NT2/D1 (cell line): Measurements from ENCODE around the gene FBLIM1.

Source experiments
- DNase-seq: peaks from one replicate; pipeline ENCODE4 v3.0.0-alpha.2; 2011; ENCODE audit warnings: low read depth, low spot score
- H3K27me3 ChIP-seq: 2 replicates; pipeline ENCODE4 v1.6.0; 2011; ENCODE audit warnings: mild to moderate bottlenecking; ENCODE audit not compliant: insufficient read length, insufficient read depth
- H3K36me3 ChIP-seq: 2 replicates; pipeline ENCODE4 v1.6.1; 2011; ENCODE audit warnings: mild to moderate bottlenecking, low read length, mixed read lengths; ENCODE audit not compliant: insufficient read depth, insufficient read length
- H3K4me1 ChIP-seq: 2 replicates; pipeline ENCODE4 v1.5.1; 2011; ENCODE audit not compliant: insufficient read depth, insufficient read length
- H3K4me3 ChIP-seq: 2 replicates; pipeline ENCODE4 v1.5.1; 2011; ENCODE audit warnings: low read depth; ENCODE audit not compliant: insufficient read length
- H3K9ac ChIP-seq: 2 replicates; pipeline ENCODE4 v1.6.0; 2011; ENCODE audit warnings: low read depth; ENCODE audit not compliant: insufficient read length
- H3K9me3 ChIP-seq: 2 replicates; pipeline ENCODE4 v1.5.1; 2011; ENCODE audit warnings: mild to moderate bottlenecking, low read length; ENCODE audit not compliant: insufficient read depth
- SUZ12 ChIP-seq: IDR thresholded peaks from 2 replicates; pipeline ENCODE4 v1.6.1; 2011; ENCODE audit not compliant: insufficient read length, insufficient read depth; ENCODE audit errors: extremely low read depth
- YY1 ChIP-seq: IDR thresholded peaks from 2 replicates; pipeline ENCODE4 v1.6.1; 2011; ENCODE audit not compliant: insufficient read length, insufficient read depth
- ZNF274 ChIP-seq: IDR thresholded peaks from 2 replicates; pipeline ENCODE4 v1.6.1; 2011; ENCODE audit warnings: mild to moderate bottlenecking, low read depth, low read length

FBLIM1 gene

DNA sequence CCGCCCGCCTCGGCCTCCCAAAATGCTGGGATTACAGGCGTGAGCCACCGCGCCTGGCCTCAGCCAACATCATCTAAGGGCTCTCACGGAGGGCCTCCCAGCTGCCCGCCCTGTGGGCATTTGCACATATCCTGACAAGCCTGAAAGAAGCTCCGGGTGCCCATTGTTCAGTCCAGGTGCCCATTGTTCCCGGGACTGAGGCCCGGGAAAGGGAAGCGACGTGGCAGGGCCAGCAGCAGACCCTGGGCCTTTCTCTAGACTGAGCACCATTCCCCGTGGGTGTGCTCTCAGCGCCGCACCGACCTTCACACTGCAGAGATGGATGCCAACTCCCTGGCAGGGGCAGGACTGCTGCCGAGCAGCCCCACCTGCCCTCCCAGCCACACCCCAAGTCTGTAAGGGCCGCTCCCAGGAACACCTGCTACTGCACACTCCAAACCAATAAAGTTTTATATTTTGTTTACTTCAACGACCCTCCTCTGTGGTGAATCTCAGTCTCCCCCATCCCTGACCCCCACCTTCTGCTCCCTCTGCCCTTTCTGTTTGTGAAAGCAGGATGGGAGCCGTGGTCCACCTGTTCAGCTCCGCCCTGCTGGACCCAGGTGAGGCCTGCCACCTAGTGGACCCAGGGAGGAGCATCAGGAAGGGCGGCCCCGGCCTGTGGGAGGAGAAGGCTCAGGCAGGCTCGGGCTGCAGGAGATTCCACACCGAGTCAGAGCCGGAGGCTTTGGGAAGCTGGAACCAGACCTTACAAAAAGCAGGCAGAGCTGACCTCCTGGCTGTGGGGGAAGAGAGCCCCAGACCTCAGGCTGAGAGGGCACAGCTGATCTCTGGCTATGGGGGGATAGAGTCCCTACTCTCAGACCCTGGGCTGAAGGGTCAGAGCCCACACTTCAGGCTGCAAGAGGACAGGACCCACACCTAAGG is 17.4 kb upstream of the FBLIM1 start:
- Histone ChIP-seq H3K27me3 (no peaks in the 10 kb centered on the region), H3K4me3 (no peak overlapping the region), H3K4me1 (peaks cover 20% of the 10 kb centered on the region), H3K9ac (peak overlapping the region; percentile 57), H3K9me3 (no peaks in the 10 kb centered on the region), H3K36me3 (peaks cover 5% of the 10 kb centered on the region)
- TF ChIP-seq ZNF274: no peak
- no peak for TF ChIP-seq YY1
- TF ChIP-seq SUZ12: no peak
- DNase-seq: peak; percentile 60

DNA sequence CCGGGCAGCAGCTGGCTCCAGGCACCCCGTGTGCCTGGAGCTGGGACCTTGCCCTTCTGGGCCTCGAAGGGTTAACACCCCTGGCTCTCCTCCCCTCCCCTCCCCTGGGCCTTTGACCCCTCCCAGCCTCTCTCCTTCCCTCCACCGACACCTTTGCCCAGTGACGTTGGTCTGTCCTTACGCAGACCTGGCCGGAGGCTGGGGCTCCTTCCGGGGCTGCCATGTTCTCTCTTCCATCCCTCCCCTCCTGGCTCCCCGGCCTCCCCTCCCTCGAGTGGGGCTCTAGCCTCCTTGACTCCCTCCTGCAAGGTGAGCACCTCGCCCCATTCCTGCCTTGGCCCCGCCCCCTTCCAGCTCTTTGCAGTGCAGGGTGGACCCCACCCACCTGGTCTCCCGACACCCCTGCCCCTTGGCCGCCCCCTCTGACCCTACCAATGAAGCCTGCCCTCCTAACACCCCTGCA is 16.2 kb upstream of the FBLIM1 start, which contains the start of gene TMEM82:
Gene TMEM82, plus strand, starts transcription at position 161 of the 463 bp plus-strand sequence. Its CDS starts 61 bp downstream, at position 222.
- DNase-seq: no peak
- peaks cover 20% of the 10 kb centered on the region for H3K4me1 ChIP-seq
- TF ChIP-seq SUZ12 (no peak), ZNF274 (no peak), YY1 (no peak)
- peak within 1 kb of the TSS; percentile 12 for H3K4me3 ChIP-seq
- peaks cover 5% of the 10 kb centered on the region for H3K36me3 ChIP-seq
- no peaks in the 10 kb centered on the region for H3K27me3 ChIP-seq
- H3K9me3 ChIP-seq: no peaks in the 10 kb centered on the region
- H3K9ac ChIP-seq: peak within 1 kb of the TSS; percentile 57

DNA sequence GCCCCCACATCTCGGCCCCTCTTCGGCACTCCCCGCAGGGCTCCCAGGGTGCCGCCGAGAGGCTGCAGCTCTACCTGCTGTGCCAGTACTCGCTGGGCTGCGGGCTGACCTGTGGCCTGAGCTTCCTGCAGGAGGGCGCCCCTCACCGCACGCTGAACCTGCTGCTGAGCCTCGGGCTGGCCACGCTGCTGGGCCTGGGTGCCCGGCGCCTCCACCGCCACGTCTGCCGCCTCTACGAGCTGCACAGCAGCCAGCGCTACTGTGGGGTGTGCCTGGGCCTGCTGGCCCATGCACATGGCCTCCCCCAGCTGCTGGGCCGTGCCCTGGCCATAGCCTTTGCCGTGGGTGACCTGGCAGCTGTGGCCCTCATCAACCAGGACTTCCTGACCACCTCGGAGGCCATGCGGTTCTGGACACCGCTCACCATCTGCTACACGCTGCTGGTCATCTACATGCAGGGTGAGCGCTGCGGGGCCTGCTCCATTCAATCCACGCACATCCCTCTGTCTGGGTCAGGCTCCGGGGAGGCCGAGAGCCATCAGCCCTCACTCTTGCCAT is 14.4 kb upstream of the FBLIM1 start:
- DNase-seq: no peak
- Histone ChIP-seq H3K27me3 (no peaks in the 10 kb centered on the region), H3K36me3 (peaks cover 2% of the 10 kb centered on the region), H3K4me3 (no peak overlapping the region), H3K9ac (no peak overlapping the region), H3K4me1 (peaks cover 17% of the 10 kb centered on the region), H3K9me3 (no peaks in the 10 kb centered on the region)
- TF ChIP-seq ZNF274 (no peak), SUZ12 (no peak), YY1 (no peak)

DNA sequence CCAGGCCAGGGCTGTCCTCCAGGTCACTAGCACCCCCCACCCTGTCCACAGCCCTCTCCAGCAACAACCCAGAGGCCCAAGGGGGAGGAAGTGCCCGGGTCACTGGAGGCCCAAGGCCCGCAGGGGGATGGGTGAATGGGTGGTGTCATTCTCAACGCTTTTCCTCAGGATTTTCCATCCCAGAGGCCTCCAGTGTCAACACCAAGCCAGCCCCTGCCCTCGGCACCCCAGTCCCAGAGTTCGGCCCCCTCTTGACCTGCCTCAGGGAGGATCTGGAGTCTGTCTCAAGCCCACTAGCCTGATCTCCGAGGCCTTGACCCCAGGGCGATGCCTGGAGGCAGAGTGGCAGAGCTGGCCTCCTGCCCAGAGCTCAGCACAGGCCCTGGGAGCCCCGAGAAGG is 11.2 kb upstream of the FBLIM1 start:
- Histone ChIP-seq H3K9ac (no peak overlapping the region), H3K4me3 (no peak overlapping the region), H3K9me3 (no peaks in the 10 kb centered on the region), H3K36me3 (no peaks in the 10 kb centered on the region), H3K4me1 (peaks cover 16% of the 10 kb centered on the region), H3K27me3 (no peaks in the 10 kb centered on the region)
- TF ChIP-seq SUZ12 (no peak), ZNF274 (no peak), YY1 (no peak)
- DNase-seq: no peak

DNA sequence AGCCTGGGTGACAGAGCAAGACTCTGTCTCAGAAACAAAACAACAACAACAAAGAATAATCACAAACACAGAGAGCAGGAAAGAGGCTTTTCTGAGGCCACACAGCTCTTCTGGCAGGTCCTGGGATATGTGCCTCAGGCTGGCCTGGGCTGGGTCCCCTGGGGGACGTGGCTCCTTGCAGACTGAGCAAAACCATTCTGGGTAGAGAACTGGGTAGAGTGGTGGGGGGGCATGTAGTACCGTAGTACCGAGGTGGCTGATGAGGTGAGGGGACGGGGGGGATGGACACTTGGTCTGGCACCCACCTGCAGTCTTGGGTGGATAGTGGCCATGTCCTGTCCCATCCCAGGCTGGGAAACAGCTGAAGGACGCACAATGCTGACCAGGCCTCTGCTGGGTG is 10.3 kb upstream of the FBLIM1 start:
- Histone ChIP-seq H3K36me3 (no peaks in the 10 kb centered on the region), H3K4me3 (no peak overlapping the region), H3K4me1 (peaks cover 11% of the 10 kb centered on the region), H3K9me3 (no peaks in the 10 kb centered on the region), H3K27me3 (no peaks in the 10 kb centered on the region), H3K9ac (no peak overlapping the region)
- no peak for DNase-seq
- TF ChIP-seq YY1: no peak
- TF ChIP-seq ZNF274: no peak
- no peak for TF ChIP-seq SUZ12

DNA sequence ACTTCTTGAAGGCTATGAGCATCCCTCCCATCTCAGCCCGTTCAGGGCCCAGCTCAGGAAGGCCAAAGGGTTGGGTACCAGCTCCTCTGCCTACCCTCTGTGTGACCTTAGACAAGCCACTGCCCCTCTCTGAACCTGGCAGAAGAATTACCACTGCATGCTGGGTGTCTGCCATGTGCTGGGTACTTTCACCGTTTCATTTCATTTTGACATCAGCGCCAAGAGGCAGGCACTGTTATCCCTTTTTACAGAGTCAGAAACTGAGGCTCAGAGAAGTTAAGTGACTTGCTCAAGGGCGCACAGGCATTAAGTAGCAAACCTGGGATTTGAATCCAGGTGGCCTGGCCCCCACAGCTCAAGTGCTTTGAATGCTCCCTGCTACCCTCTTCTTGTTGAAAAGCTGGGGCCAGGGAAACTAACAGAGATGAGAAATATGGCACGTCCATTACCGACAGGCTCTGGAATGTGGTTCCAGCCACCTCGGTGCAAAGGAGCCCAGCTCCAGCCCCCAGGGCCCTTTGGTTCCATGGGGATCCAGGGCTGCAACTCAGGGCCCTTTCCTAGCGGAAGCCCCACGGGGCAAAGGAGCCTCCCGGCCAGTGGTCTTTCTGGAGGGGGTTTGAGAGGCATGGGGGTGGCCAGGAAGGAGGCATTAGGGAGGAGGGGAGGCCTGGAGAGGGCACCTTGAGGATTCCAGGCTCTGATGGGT is 9.8 kb upstream of the FBLIM1 start:
- H3K9me3 ChIP-seq: no peaks in the 10 kb centered on the region
- no peak for TF ChIP-seq SUZ12
- TF ChIP-seq ZNF274: no peak
- no peak for TF ChIP-seq YY1
- H3K9ac ChIP-seq: no peak overlapping the region
- no peaks in the 10 kb centered on the region for H3K36me3 ChIP-seq
- H3K27me3 ChIP-seq: no peaks in the 10 kb centered on the region
- peaks cover 11% of the 10 kb centered on the region for H3K4me1 ChIP-seq
- H3K4me3 ChIP-seq: no peak overlapping the region
- no peak for DNase-seq
